ELF-1 (cell line): Measurements from ENCODE around the gene BACH1.

Experiments used
- DNase-seq: peaks from one replicate; pipeline ENCODE4 v3.0.0-alpha.2; 2016; ENCODE audit warnings: low read depth, low spot score

Gene BACH1

DNA sequence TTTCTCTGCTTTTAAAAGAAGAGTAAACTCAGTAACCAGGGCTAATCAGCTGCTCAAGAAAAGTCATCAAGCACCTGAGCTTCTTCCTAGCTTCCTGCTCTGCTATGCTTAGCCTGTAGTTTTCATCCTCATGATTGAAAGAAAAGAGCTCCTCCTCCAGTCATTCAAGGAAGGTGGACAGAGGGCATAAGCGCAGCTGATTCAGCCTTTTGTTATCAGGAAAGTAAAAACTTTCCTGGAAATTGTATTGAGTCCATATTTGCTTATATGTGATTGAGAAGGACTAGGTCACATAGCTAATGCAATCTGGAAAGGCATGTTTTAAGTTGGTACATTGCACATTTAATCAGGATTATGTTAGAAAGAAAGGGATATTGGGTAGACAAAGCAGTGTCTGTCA lies 8.5 kb upstream of the BACH1 start:
- no peak for DNase-seq

DNA sequence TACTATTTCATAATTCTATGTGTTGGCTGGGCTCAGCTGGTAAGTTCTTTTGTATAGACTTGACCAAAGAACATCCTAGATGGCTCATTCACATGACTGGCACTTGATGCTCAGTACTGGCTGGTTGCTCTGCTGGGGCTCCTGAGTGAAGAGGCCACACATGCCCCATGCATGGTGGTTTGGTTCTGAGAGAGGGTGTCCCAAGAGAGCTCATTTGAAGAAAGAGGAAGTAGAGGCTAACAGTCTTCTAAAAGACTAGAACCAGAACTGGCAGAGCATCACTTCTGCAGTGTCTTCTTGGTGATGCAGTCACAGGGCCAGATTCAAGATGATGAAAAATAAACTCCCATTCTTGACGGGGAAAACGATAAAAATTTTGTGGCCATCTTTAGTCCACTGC lies 5.2 kb upstream of the BACH1 start:
- DNase-seq, result no peak

DNA sequence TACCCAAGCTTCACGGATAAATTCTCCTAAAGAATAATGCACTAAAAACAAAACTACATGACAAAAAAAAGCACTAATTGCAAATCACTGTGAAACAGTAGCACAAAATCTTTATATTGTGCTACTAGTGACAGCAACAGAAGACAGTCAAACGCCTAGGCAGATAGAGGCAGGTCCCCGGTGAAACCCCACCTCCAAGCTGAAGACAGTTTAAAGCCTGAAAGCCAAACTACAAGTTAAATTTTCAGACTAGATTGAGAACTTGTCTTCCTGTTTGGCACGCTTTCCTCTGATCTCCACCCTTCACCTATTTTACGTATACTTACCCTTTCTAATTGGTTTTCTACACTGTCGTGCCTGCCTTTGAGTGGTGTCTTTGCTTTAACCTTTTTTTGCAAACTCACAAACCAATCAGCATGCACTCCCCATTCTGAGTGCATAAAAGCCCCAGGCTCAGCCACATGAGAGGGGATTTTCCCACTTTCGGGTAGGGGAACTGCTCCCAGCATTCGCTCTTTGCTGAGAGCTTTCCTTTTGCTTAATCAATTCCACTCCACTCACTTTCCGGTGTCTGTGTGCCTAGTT lies 3.6 kb upstream of the BACH1 start:
- no peak for DNase-seq

DNA sequence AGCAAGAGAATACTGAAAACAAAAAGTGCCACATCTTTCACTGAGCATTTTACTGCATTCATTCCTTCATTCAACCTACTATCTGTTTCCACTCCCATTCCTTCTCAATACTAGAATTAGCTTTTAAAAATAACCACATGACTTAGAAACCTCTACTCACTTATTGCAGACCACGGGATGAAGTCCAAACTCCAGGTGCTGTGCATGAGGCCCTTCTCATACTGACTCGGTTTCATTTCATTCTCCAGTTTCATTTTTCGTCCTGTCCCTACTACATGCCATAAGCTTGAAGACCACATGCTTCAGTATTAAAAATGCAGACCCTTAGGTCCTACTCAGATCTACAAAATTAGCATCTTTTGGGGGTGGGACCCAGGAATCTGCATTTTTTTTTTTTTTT lies 2.3 kb upstream of the BACH1 start:
- no peak for DNase-seq

DNA sequence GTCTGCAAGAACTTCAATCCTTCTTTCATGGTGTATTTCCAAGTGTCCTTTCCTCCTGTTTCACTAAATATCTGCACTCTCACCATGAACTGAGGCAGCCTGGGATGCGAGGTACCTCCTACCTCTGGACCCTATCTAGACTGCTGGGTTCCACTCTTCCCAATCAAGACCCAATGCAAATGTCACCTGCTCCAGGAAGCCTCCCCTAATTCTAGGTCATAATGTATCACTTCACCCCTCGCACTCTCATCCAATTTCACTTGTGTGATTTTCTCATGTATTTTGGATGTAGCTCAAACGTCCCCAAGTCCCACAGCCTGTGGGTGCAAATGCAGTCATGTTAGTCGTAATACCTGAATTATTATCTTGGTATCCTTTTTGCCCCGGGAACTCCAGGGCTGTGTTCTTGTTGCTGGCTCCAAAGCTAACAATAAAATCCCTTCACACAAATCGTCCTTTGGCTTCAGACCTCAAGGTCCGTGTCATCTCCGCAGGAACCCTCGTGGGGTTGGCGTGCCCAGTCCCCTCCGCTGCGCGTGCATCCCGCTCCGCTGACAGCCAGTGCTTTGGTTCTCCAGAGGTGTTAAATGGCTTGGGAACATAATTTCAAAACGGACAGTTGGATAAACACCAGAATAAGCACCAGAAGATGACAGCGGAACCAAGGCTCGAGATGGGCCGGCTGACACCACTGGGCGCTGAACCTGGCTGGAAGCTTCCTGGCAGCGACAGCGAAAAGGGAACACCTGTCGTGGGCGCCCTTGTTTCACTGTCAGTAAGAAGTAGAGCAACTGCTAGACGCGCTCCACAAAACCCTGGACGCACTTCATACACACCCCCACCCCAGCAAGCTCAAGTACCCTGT lies 1.0 kb upstream of the BACH1 start:
- no peak for DNase-seq

DNA sequence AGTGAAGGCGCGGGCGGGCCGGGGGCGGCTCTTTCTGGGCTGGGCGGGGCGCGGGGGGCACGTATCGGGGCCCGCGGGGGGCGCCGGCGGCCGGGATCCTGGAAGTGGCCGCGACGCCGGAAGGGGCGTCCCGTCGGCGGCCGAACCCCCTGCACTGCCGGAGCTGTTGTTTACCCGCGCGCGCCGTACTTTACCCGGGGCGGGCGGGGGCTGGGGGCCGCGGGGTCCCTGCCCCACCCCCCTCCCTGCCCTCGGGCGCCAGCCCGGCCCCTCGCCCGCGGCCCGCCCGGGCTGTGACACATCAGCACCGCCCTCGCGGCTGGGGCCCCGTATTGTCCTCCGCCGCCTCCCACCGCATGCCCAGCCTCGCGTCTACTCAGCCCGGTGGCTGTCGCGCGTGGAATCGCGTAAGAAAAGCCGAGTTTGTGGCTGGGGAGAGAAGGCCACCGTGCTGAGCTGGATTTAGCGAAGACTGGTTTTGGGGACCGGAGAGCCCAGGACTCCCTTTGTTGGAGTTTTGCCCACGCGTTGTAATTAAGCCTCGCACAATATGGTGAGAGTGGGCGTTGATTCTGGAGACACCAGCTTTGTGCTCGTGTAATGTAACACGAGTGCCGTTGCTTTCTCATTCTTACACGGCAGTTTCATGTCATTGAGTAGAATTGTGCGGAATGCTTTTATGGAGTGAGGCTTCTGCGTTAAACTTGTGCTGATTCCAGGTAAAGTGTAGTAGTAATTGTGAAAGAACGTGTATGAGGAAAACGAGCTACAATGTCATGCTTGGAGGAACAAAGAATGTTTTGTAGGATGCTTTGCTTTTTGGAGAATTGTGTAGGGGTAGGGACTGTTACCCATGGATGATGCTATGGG lies 559 bp downstream of the BACH1 start:
- peak; percentile 48 for DNase-seq

DNA sequence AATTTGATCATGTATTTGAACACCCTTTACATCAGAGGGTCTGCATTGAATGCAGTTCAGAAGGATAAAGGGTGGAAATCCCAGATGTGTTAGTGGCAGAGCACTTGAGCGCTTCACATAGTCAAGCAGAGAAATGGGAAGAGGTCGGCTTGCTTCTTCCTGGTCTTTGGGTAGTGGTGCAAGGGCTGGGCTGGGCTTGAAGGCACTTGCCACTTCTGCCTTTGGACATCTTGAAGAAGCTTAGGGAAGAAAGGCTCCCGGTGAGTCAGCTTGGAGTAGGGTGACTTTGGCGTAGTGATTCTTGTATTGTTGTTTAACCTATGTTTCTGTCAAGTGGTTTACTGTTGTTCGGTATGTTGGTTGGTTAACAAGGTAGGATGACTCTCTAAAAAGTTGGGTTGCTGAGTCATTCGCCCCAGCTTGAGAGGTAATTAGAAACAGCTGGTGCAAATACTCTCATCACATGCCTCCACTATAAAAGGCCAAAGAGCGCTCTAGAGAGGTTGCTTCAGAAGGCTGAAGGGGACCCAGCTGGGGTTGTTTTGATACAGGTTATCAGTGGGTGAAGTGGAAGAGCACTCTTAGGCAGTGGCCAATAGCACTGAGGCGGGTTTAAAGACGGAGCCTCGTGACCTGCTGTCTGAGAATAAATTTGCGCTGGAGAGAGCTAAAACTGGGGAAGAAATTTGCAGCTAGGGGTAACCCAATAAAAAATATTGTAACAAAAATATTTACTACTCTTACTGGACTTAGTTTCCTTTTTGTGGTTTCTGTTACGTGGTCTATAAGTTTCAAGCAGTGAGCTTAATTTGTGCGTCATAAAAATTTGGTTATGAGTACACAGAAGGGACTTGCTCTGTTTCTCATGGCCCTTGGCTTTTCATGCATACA lies 1.4 kb downstream of the BACH1 start:
- DNase-seq, result peak; percentile 79

DNA sequence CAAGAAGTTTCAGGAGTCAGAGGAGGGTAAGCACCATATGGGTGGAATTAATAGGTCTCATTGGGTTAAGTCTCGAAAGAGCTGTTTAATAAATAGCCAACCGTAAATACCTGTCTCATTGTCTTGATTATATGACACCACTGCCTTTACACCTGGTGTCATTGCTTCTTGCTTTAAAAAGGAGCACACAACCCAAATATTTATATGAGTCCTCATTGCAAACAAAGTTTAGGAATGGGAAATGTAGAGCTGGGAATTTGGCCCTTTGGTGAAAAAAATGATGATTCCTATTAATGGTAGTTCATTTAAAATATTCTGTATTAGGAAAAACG lies 2.1 kb downstream of the BACH1 start:
- DNase-seq, result no peak

DNA sequence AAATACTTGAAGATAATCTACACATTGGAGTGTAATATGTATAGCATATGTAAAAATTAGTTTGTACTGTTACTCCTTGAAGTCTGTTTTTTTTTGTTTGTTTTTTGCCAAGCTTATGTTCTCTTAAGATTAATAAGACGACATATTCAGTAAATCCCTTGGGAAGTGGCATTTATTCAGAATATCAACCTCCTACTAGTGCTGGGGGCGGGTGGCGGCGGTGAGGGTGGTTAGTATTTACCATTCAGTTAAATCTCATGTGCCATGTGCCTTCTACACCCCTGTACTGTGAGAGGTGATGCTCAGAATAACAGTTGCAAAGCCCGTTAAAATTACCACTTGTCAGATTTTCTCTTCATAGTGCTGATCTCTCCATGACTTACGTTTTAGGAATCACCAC lies 3.0 kb downstream of the BACH1 start:
- DNase-seq, result no peak

DNA sequence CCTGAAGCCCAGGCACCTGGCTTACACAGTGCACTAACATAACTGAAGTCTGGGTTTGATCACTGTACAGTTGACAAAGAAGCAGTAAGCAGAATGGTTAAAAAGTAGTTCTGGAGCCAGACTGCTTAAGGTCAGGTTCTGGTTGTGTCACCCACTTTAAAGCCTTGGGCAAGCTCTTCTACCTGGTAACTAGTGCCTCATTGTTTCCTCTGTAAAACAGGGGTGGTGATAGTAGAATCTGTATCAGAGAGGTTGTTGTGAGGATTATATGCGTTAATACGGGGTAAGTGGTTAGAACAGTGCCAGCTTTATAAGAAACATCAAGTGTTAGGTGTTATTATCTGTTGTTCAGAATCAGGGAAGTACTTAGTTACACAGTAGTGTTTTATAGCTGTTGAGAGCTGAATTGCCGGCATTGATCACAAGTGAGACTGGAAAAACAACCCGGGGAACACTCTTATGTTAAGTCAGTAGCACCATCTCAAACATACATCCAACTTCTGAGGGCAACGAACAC lies 3.7 kb downstream of the BACH1 start:
- peak; percentile 11 for DNase-seq

DNA sequence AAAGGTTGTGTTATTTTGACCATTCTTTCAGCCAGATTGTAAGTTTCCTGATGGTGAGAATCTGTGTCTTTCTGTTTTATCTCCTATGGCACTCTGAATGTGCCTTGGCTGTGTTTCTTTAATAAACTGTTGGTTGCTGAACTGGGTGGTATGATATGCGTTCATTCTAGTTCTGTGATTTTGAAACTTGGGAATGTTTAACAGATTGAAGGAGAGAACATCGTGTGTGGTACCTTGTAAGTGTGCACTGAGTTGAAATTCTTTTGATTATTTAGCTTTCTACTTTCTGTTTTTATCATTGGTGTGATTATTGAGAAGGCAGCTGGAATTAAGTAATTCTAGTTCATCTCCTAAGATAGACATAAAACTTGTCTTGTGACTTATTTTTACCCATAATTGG lies 4.6 kb downstream of the BACH1 start:
- no peak for DNase-seq

DNA sequence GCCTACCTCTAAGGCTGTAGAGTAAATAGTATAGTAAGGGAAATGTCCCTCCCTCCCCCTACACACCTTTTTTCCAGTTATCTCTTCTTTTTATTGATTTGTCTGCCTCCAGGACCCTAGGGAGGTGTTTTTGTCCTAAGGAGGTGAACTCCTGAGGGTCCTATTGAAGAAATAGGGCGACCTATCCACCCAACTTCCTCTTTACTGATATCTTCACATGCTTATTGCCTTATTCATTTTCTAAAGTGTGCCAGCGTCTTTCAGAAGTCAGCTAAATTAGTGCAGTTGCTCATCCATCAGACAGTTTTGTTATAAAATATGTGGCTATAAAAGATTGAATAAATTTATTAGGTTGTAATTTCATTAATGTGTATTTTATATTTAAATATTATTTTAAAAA lies 5.9 kb downstream of the BACH1 start:
- DNase-seq, result no peak

DNA sequence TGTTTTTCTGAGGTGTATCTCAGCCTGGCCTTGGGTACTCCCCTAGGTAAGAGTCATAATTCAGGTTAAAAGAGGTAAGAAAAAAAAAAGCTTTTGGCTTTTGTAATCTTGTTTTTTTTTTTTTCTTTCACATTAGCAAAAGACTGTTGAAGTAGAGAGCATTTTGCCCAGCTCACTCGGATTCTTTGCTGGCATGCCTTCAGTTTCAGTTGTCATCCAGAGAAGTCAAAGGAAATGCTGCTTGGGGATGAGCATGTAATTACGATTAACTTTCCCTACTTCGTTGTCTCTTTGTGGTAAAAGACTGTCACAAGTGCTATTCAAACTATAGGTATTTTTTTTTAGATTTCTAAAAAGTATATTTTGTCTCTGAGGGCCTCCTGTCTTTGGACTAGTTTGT lies 6.3 kb downstream of the BACH1 start:
- DNase-seq, result no peak

DNA sequence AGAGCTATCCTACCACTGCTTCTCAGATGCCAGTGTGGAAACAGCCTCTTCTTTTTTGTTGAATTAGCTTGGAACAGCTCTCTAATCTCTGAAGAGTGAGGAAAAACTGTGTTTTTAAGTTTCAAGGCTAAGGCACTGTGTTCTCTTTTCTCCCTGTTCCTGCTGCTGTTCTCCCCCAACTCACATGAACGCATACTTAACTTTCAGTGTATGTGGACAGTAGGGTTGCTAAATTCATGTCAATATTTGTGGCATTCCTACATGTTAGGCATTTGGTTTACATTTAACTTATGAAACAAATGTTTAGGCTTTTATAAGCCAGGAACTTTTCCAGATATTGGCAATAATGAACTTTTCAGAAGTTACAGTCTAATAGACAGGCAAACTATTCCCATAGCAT lies 6.8 kb downstream of the BACH1 start:
- no peak for DNase-seq

DNA sequence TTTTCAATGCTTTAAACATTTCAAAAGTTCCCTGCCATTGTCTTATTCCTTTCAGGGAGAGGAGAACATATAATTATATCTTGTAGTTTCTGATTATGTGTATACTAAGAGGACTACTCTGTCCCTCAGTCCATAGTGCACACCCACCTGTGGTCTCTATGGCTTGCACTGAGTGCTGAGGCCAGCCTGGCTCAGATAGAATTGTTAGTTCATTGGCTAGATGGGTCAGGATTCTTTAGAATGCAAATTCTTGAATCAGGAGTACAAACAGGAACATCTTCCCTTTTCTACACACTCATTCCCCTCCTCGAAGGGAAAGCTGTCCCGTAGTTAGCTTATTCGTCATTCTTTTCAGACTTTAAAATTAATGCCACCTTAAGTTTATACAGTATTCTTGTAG lies 8.2 kb downstream of the BACH1 start:
- no peak for DNase-seq

DNA sequence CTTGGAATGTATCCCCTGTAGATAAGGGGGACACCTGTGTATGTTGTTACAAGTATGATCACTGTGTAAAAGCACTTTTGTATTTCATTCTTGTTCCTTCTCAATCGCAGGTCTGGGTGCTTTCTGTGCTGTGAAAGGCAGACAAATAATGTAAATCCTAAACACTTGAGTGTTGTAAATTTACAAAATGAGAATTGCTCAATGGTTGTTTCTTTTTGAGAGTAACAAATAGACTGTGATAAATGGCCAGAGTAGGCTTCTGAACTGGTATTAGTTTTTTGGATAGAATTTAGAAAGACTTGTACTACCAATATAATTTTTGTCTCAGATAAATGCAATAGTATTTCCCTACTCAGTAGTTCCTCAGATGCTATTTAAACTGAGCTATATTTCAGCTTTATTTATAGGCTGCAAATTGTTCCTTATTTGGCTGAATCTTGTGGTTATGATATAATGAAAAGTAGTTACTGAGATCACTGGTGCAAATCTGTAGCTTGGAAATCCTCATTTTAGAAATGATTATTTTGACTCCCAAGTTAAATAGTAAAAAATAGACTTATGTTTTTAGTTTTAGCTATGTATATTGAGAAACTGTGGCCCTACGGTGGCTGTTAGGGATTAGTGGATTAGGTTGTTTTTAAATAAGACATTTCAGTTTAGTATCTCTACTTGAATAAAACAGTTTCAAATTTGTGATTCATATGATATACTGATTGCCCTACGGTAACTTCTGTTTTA lies 9.2 kb downstream of the BACH1 start:
- DNase-seq, result no peak

DNA sequence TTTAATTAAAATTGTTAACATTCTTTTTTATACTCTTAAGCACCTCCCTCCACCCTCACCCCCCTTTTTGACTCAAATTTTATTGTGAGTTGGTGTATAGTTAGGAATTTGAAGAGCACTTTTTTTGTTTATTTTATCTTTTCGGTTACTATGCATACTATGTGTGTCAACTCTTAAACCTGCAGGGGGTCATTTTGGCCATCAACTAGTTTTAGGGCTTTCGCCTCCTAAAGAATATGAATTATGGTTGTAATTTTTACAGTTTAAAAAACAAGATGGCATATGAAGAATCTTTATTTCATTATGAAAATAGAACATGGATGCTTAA lies 9.7 kb downstream of the BACH1 start:
- DNase-seq, result no peak

DNA sequence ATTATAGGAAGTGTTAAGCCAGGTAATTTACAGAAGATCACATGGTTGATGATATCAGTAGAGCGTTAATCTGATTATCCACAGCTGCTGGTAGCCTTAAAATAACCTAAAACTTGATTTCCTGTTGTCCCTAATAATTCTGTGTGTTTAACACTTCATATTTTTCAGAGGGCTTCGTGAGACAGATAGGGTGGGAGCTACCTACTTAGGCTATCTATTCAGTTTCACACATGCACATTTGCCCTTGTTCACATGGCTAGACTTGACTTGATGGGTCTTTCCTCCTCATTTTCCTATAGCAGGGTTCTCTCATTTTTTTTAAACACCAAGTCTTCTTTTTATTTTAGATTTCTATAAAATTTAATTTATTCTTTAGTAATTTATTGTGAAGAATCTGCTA lies 11.0 kb downstream of the BACH1 start:
- DNase-seq, result no peak

DNA sequence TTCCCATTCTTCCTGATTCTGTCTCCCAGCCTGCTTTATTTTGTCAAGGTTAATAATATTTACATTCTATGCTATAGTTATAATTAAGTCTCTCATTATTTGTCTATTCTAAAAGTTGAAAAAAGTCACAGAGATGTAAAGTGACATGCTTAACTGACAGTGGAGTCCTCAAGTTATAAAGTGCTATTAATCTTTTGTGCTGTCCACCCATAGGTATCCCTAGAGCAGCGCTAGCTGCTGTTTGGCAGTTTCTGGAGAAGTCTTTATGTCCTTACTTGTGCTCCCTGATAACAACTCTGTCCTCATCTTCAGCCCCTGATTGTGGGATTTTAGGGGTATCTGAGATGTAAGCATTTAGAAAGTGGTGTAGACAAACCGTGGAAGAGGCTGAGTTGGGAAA lies 13.1 kb downstream of the BACH1 start:
- DNase-seq, result no peak

DNA sequence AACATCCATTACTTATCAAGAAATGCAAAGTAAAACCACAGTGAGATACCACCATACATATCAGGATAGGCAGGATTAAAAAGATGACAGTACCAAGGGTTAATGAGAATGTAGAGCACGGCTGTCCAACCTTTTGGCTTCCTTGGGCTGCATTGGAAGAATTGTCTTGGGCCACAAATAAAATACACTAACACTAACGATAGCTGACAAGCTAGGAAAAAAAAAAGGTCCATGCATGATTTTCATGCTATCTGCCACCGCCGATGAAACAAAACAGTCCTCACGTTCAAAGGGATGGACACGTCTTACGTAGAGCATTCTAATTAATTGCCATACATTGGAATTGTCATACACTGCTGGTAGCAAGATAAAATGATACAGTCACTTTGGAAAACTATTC lies 14.3 kb downstream of the BACH1 start:
- no peak for DNase-seq
